Vagina (tissue), 2 donors: ENCODE measurements around the gene RGS9BP. TPM values are rescaled to one million over a fixed set of nuclear protein-coding genes. Genes with fewer than 3 reads are reported as not detected.

Experiments used
- DNase-seq, 2 donors: peaks; one replicate each; pipeline ENCODE4 v3.0.0-alpha.2; 2017; ENCODE audit errors: extremely low spot score in 2 of 2
- H3K27ac ChIP-seq: fragments of 200-600 bp; sonication (generic); one replicate; pipeline ENCODE4 v1.5.1; 2019
- H3K27me3 ChIP-seq: fragments of 200-600 bp; sonication (generic); one replicate; pipeline ENCODE4 v1.5.1; 2019
- H3K36me3 ChIP-seq, 2 donors: fragments of 200-600 bp; sonication (generic); one replicate each; pipeline ENCODE4 v1.5.1; 2017 to 2019
- H3K4me1 ChIP-seq: fragments of 200-600 bp; sonication (generic); one replicate; pipeline ENCODE4 v1.5.1; 2019
- H3K4me3 ChIP-seq, 2 donors: fragments of 200-600 bp; sonication (generic); 1 replicate in 1 of 2; 2 replicates in 1 of 2; pipeline ENCODE4 v1.5.1; 2016 to 2019
- H3K9me3 ChIP-seq: fragments of 200-600 bp; sonication (generic); one replicate; pipeline ENCODE4 v1.5.1; 2019
- POLR2A ChIP-seq, 2 donors: fragments of 450-650 bp; IDR thresholded peaks; one replicate each; pipeline ENCODE4 v1.6.1; 2017; ENCODE audit warnings: antibody characterized with exemption in 2 of 2, mild to moderate bottlenecking in 2 of 2, moderate library complexity in 2 of 2
- POLR2AphosphoS5 ChIP-seq, 2 donors: sonication (generic); formaldehyde crosslinking; IDR thresholded peaks; one replicate each; pipeline ENCODE4 v1.9.0; 2017; ENCODE audit warnings: antibody characterized with exemption in 2 of 2, mild to moderate bottlenecking in 2 of 2, low read depth in 1 of 2; ENCODE audit not compliant: insufficient read depth in 1 of 2
- intact Hi-C: fragments of 100-400 bp; cut with DNase I; formaldehyde crosslinking; loops from one replicate; pipeline ENCODE4 v1.15.1; 2023
- total RNA-seq: library from RNA; depleted of rRNA; stranded (reverse); fragments of >200 nt; gene quantifications from one replicate; pipeline ENCODE4 v1.2.3, GENCODE V29; 2016
- TF ChIP-seq, protein P1 (sequence below), 3 experiments: fragments of 450-650 bp in 2 of 3; fragments of 200-600 bp in 1 of 3; sonication (generic) in 1 of 3; IDR thresholded peaks; one replicate each; pipeline ENCODE4 v1.5.1; 2017 to 2019; ENCODE audit warnings: antibody characterized with exemption in 3 of 3, mild to moderate bottlenecking in 2 of 3, moderate library complexity in 2 of 3

RGS9BP gene
- total RNA-seq, 1 donor from 2014 or later = 0.49 TPM

DNA sequence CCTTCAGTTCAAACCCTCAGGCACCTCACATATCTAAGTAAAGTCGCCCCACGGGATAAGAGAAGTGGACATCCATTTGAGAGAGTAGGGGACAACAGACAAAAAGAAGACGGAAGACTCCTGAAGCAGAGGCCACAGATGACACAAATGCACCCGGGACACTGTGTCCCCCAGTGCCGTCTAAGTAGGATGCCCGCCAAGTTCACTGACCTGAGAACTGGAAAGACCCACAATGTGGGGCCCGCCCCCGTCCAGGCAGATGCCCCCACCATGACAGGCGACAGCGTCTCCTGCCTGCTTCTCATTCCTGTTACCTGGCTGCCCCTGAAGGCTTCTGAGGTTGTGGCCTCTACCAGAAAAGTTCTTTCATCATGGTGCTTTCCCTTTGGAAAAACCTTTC lies 17.6 kb upstream of the RGS9BP start:
- intact Hi-C loops = no loop called here
- Histone ChIP-seq H3K27ac (no peak overlapping the region), H3K36me3 (peaks cover 0 to 41% of the 10 kb centered on the region in 2 donors), H3K27me3 (no peaks in the 10 kb centered on the region), H3K4me3 (no peak overlapping the region), H3K9me3 (no peaks in the 10 kb centered on the region), H3K4me1 (no peaks in the 10 kb centered on the region)
- no peak for DNase-seq
- TF ChIP-seq, protein P1, sequence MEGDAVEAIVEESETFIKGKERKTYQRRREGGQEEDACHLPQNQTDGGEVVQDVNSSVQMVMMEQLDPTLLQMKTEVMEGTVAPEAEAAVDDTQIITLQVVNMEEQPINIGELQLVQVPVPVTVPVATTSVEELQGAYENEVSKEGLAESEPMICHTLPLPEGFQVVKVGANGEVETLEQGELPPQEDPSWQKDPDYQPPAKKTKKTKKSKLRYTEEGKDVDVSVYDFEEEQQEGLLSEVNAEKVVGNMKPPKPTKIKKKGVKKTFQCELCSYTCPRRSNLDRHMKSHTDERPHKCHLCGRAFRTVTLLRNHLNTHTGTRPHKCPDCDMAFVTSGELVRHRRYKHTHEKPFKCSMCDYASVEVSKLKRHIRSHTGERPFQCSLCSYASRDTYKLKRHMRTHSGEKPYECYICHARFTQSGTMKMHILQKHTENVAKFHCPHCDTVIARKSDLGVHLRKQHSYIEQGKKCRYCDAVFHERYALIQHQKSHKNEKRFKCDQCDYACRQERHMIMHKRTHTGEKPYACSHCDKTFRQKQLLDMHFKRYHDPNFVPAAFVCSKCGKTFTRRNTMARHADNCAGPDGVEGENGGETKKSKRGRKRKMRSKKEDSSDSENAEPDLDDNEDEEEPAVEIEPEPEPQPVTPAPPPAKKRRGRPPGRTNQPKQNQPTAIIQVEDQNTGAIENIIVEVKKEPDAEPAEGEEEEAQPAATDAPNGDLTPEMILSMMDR (IDR thresholded peaks at IDR 0.05) = no peak
- no peak for TF ChIP-seq POLR2AphosphoS5 (IDR thresholded peaks at IDR 0.05; ENCODE audit: insufficient read depth in 1 of 2, low read depth in 1 of 2)
- no peak for TF ChIP-seq POLR2A (IDR thresholded peaks at IDR 0.05)

DNA sequence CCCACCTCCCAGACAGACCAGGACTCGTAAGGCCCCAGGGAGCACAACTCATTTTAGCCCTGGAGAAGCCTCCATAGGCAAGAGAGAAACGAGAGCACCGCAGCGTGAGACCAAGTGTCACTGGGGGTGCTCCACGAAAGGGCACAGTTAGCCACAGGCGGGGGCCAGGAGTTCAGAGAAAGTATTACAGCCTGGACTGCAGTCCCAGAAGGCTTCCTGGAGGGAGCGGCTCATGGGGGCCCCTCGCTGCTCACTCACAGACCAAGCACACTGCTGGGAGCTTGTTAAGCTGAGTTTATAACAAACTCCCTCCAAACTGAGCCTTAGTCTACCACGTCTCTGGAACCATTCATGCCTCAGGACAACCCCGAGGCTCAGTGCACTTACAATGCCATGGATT lies 17.1 kb upstream of the RGS9BP start:
- Histone ChIP-seq H3K4me1 (no peaks in the 10 kb centered on the region), H3K27ac (no peak overlapping the region), H3K27me3 (no peaks in the 10 kb centered on the region), H3K9me3 (no peaks in the 10 kb centered on the region), H3K4me3 (no peak overlapping the region), H3K36me3 (peaks cover 0 to 41% of the 10 kb centered on the region in 2 donors)
- intact Hi-C loops = no loop called here
- TF ChIP-seq POLR2AphosphoS5 (IDR thresholded peaks at IDR 0.05; ENCODE audit: insufficient read depth in 1 of 2, low read depth in 1 of 2) (no peak), POLR2A (IDR thresholded peaks at IDR 0.05) (no peak)
- TF ChIP-seq, protein P1 (IDR thresholded peaks at IDR 0.05) = no peak
- DNase-seq = no peak

DNA sequence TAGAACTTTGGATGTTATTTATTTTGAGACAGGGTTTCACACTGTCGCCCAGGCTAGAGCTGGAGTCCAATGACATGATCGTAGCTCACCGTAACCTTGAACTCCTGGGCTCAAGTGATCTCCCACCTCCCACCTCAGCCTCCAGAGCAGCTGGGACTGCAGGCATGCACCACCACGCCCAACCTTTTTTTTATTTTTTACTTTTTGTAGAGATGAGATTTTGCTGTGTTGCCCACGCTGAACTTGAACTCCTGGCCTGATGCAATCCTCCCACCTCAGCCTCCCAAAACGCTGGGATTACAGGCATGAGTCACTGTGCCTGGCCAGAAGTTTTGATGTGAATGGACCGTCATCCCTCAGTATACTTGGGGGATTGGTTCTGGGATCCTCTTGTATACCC lies 14.3 kb upstream of the RGS9BP start:
- Histone ChIP-seq H3K9me3 (no peaks in the 10 kb centered on the region), H3K36me3 (peaks cover 0 to 22% of the 10 kb centered on the region in 2 donors), H3K27ac (no peak overlapping the region), H3K27me3 (no peaks in the 10 kb centered on the region), H3K4me1 (no peaks in the 10 kb centered on the region), H3K4me3 (no peak overlapping the region)
- TF ChIP-seq, protein P1 (IDR thresholded peaks at IDR 0.05) = no peak
- no peak for TF ChIP-seq POLR2AphosphoS5 (IDR thresholded peaks at IDR 0.05; ENCODE audit: insufficient read depth in 1 of 2, low read depth in 1 of 2)
- TF ChIP-seq POLR2A (IDR thresholded peaks at IDR 0.05) = no peak
- DNase-seq = no peak
- intact Hi-C loops = no loop called here

DNA sequence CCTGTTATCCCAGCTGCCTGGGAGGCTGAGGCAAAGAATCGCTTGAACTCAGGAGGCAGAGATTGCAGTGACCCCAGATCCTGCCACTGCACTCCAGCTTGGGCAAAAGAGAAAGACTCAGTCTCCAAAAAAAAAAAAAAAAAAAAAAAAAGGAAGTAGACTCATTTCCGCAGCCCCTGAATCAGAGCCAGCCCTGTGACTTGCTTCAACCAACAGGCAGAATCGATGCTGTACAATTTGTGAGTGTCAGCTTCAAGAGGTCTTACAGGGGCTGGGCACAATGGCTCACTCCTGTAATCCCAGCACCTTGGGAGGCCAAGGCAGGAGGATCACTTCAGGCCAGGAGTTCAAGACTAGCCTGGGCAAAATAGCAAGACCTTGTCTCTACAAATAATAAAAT lies 13.5 kb upstream of the RGS9BP start:
- Histone ChIP-seq H3K27ac (no peak overlapping the region), H3K9me3 (no peaks in the 10 kb centered on the region), H3K4me1 (no peaks in the 10 kb centered on the region), H3K4me3 (no peak overlapping the region), H3K36me3 (peaks cover 0 to 13% of the 10 kb centered on the region in 2 donors), H3K27me3 (no peaks in the 10 kb centered on the region)
- no peak for DNase-seq
- TF ChIP-seq POLR2AphosphoS5 (IDR thresholded peaks at IDR 0.05; ENCODE audit: insufficient read depth in 1 of 2, low read depth in 1 of 2) (no peak), POLR2A (IDR thresholded peaks at IDR 0.05) (no peak)
- TF ChIP-seq, protein P1 (IDR thresholded peaks at IDR 0.05) = no peak
- intact Hi-C loops = no loop called here

DNA sequence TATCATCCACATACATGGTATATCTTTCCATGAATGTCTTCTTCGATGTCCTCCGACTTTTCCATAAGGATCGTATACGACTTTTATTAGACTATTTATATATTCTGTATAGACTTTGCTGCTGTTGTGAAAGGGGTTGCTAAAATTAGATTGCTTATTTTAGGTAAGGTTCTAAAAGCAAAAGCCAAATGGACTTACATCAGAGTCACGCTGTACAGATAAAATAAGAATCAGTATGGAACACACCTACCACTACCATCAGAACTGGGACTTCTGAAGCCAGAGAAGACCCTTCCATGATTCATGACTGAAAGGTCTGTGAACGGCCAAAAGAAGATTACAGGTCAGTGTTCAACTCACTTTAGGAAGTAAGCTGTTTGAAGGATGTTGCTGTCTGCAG lies 9.6 kb upstream of the RGS9BP start:
- Histone ChIP-seq H3K4me1 (peaks cover 18% of the 10 kb centered on the region), H3K9me3 (no peaks in the 10 kb centered on the region), H3K27me3 (no peaks in the 10 kb centered on the region), H3K4me3 (no peak overlapping the region), H3K27ac (no peak overlapping the region), H3K36me3 (no peaks in the 10 kb centered on the region)
- intact Hi-C loops = no loop called here
- DNase-seq = no peak
- no peak for TF ChIP-seq POLR2A (IDR thresholded peaks at IDR 0.05)
- TF ChIP-seq, protein P1 (IDR thresholded peaks at IDR 0.05) = no peak
- TF ChIP-seq POLR2AphosphoS5 (IDR thresholded peaks at IDR 0.05; ENCODE audit: insufficient read depth in 1 of 2, low read depth in 1 of 2) = no peak
